ENCODE measurements around the gene SRA1. TPM values are rescaled to one million over a fixed set of nuclear protein-coding genes. Genes with fewer than 3 reads are reported as not detected.

The SRA1 gene
- total RNA-seq, 3 donors from 2014 or later (not counting 1 experiment from before 2014, with no cell fraction given): 42.2 to 66.4 (median 59.4) TPM

Other genes starting within 250 kb of the SRA1 start
- 1 to 10 TPM; 5.1 to 9.9 (median 7.8) TPM for gene HBEGF, start 210.9 kb downstream of the SRA1 start, total RNA-seq
- gene SLC4A9, start 197.3 kb downstream of the SRA1 start, total RNA-seq: not detected
- 100 to 1,000 TPM; 225 to 239 (median 230) TPM for gene ANKHD1, start 155.6 kb downstream of the SRA1 start, total RNA-seq
- gene EIF4EBP3, start 9.8 kb downstream of the SRA1 start, total RNA-seq: 1 to 10 TPM; 5.8 to 9.4 (median 6.0) TPM
- 10 to 100 TPM; 44.0 to 44.9 (median 44.4) TPM for gene APBB3, start 7.1 kb upstream of the SRA1 start, total RNA-seq
- 10 to 100 TPM; 63.1 to 76.1 (median 72.3) TPM for gene SLC35A4, start 7.4 kb upstream of the SRA1 start, total RNA-seq
- 10 to 100 TPM in 1 of 3 donors, 1 to 10 TPM in 2; 1.4 to 15.9 (median 7.0) TPM for gene CD14, start 75.7 kb upstream of the SRA1 start, total RNA-seq
- 10 to 100 TPM; 17.9 to 19.5 (median 18.8) TPM for gene TMCO6, start 82.0 kb upstream of the SRA1 start, total RNA-seq
- 10 to 100 TPM; 41.0 to 48.3 (median 42.8) TPM for gene NDUFA2, start 90.2 kb upstream of the SRA1 start, total RNA-seq
- gene IK, start 90.4 kb upstream of the SRA1 start, total RNA-seq: 100 to 1,000 TPM; 144 to 204 (median 148) TPM
- 10 to 100 TPM; 42.3 to 45.1 (median 43.3) TPM for gene WDR55, start 107.4 kb upstream of the SRA1 start, total RNA-seq
- gene DND1, start 116.1 kb upstream of the SRA1 start, total RNA-seq: 1 to 10 TPM in 2 of 3 donors, under 1 TPM in 1; 0.90 to 1.1 (median 1.1) TPM
- 10 to 100 TPM; 62.4 to 73.8 (median 68.3) TPM for gene HARS1, start 133.9 kb upstream of the SRA1 start, total RNA-seq
- gene HARS2, start 134.0 kb upstream of the SRA1 start, total RNA-seq: 10 to 100 TPM; 42.5 to 48.4 (median 45.6) TPM
- gene ZMAT2, start 143.0 kb upstream of the SRA1 start, total RNA-seq: 10 to 100 TPM; 47.0 to 50.4 (median 49.5) TPM
- not detected for gene PCDHA1, start 228.7 kb upstream of the SRA1 start, total RNA-seq
- not detected for gene PCDHA2, start 237.4 kb upstream of the SRA1 start, total RNA-seq
- not detected for gene PCDHA3, start 243.6 kb upstream of the SRA1 start, total RNA-seq
- gene PCDHA4, start 249.6 kb upstream of the SRA1 start, total RNA-seq: not detected

All from natural killer cell (primary cell).